Measurements from ENCODE around the gene HIGD1B.

DNA sequence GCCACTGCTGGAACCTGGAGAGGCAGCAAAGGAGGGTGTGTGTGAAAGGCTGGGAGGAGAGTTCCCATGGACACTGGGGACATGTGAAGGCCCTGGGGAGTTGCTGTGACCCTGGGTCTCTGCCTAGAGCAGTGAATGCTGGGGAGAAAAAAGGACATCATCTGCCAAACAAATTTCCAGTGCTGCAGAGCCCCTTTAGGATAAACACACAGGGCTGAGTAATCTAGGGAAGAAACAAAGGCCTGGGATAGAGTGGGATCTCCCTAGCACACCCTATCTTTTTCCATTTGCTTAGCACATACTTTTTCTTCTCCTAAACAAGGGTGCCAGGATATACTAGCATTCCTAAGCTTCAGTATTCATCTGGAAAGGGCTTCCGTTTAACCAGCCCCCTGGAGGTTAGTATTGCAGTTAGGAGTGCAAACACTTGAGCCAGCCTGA is 3.3 kb upstream of the HIGD1B start:
- no peak for TF ChIP-seq CTCF (IDR thresholded peaks at IDR 0.05; ENCODE audit: low read depth, low read length, missing input control)
- no peak for TF ChIP-seq YY1 (IDR thresholded peaks at IDR 0.05)
- TF ChIP-seq TAF1 (conservative IDR thresholded peaks at IDR 0.05): no peak
- no peak for TF ChIP-seq FOXA2 (IDR thresholded peaks at IDR 0.05)
- TF ChIP-seq JUND (IDR thresholded peaks at IDR 0.05): no peak
- no peak for TF ChIP-seq FOXA1 (IDR thresholded peaks at IDR 0.05)
- TF ChIP-seq, protein P1, sequence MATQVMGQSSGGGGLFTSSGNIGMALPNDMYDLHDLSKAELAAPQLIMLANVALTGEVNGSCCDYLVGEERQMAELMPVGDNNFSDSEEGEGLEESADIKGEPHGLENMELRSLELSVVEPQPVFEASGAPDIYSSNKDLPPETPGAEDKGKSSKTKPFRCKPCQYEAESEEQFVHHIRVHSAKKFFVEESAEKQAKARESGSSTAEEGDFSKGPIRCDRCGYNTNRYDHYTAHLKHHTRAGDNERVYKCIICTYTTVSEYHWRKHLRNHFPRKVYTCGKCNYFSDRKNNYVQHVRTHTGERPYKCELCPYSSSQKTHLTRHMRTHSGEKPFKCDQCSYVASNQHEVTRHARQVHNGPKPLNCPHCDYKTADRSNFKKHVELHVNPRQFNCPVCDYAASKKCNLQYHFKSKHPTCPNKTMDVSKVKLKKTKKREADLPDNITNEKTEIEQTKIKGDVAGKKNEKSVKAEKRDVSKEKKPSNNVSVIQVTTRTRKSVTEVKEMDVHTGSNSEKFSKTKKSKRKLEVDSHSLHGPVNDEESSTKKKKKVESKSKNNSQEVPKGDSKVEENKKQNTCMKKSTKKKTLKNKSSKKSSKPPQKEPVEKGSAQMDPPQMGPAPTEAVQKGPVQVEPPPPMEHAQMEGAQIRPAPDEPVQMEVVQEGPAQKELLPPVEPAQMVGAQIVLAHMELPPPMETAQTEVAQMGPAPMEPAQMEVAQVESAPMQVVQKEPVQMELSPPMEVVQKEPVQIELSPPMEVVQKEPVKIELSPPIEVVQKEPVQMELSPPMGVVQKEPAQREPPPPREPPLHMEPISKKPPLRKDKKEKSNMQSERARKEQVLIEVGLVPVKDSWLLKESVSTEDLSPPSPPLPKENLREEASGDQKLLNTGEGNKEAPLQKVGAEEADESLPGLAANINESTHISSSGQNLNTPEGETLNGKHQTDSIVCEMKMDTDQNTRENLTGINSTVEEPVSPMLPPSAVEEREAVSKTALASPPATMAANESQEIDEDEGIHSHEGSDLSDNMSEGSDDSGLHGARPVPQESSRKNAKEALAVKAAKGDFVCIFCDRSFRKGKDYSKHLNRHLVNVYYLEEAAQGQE (IDR thresholded peaks at IDR 0.05): no peak
- TF ChIP-seq ZBTB33 (IDR thresholded peaks at IDR 0.05): no peak
- no peak for TF ChIP-seq RAD21 (IDR thresholded peaks at IDR 0.05)
- TF ChIP-seq HNF4G (IDR thresholded peaks at IDR 0.05): no peak
- TF ChIP-seq SP1 (IDR thresholded peaks at IDR 0.05): no peak
